DOHH2 (cell line): ENCODE measurements around the gene ZFAND3.

ENCODE experiments used
- CTCF ChIP-seq: fragments of 200-600 bp; sonication (generic); IDR thresholded peaks from one replicate; pipeline ENCODE4 v1.5.1; 2014; ENCODE audit warnings: antibody characterized with exemption, mild to moderate bottlenecking, low read depth, low read length; ENCODE audit not compliant: poor library complexity, severe bottlenecking
- EZH2phosphoT487 ChIP-seq: fragments of 200-600 bp; sonication (generic); IDR thresholded peaks from 2 replicates; pipeline ENCODE4 v1.6.1; 2017; ENCODE audit warnings: borderline replicate concordance, mild to moderate bottlenecking, antibody characterized with exemption, low read length, moderate library complexity, mixed read lengths

- no peak for TF ChIP-seq CTCF
- TF ChIP-seq EZH2phosphoT487: no peak
Observed at GRCh38 chr6:38146734-38147027, 327.2 kb downstream of the ZFAND3 start.
